CD4-positive, alpha-beta T cell treated with Interleukin-15 for 1 hour (primary cell): ENCODE results near the gene CHST13.
A peak's percentile ranks its signal among the peaks of the same experiment; 100 is the strongest.
"Not testable (repeated sequence)": the region's sequence is repeated elsewhere in the genome, so short reads cannot be mapped to it uniquely, and the experiment has no call there.

ENCODE experiments used
- DNase-seq: peaks from one replicate; pipeline ENCODE4 v3.0.0-alpha.2; 2020

The CHST13 gene

DNA sequence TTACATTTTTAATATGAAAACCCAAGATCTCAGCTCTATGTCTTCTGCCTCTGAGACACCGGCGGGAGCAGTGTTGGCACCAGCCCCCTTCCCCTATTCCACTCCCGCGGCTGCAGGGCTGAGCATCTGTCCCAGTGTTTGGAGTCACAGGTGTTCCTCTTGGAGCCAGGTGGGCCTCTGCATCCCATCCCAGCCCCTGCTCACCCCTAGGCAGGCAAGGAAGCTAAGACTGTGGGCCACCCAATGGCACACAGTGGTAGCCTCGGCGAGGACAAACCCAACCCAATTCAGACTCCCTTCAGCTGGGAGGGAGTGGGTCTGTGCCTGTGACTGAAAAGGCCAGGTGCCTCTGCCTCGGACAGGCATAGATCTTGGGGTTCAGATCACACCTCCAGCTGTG, 3.1 kb downstream of the CHST13 start:
- peak; percentile 7 for DNase-seq

DNA sequence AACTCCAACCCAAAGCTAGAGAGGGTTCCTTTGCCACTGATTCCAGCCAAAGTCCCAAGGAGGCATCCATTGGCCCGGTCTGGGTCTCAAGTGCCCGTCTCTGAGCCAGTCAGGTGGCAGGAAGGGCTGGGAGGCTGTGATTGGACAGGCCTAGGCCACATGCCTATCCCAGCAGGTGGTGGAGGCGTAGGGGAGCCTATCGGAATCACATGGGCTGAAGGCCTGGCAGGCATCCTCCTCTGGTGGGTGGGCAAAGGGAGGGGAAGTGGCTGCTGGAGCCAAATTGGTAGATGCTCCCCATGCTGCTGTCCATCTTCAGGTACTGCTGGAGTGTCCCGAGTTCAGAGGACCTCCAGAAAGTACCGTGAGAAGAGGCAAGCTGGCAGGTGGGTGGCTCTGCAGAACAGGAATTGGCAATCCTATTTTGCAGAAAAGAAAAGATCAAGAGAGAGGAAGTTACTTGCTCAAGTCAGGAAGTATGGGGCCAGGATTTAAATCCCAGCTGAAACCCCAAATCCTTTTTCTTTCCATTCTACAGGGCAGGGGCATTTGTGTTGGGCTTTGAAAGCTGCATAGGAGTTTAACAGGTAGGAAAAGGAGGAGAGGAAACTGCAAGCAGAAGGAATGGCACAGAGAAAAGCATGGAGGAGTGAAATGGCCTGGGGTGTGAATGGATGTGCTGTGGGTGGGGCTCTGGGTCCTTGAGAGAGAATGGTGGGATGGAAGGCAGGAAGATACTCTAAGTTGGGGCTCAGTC, 3.7 kb downstream of the CHST13 start:
- DNase-seq: peak; percentile 17

DNA sequence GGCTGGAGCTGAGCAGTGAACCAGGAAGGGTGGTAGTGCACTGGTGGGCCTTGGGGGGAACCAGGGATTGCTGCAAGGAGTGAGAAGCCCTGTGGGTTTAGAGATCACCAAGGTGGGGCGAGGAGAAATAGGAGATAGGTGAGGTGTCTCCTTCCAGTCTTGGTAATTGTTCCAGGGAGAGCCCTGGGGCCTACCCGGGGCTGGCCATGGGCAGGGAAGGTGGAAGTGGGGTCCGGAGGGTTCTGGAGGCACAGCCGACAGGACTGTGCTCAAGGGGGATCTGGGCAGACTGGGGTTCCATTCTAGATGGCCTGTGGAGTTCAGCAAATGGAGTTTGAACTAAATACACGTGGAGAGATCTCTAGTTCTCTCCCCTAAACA, 4.5 kb downstream of the CHST13 start:
- peak; percentile 9 for DNase-seq

DNA sequence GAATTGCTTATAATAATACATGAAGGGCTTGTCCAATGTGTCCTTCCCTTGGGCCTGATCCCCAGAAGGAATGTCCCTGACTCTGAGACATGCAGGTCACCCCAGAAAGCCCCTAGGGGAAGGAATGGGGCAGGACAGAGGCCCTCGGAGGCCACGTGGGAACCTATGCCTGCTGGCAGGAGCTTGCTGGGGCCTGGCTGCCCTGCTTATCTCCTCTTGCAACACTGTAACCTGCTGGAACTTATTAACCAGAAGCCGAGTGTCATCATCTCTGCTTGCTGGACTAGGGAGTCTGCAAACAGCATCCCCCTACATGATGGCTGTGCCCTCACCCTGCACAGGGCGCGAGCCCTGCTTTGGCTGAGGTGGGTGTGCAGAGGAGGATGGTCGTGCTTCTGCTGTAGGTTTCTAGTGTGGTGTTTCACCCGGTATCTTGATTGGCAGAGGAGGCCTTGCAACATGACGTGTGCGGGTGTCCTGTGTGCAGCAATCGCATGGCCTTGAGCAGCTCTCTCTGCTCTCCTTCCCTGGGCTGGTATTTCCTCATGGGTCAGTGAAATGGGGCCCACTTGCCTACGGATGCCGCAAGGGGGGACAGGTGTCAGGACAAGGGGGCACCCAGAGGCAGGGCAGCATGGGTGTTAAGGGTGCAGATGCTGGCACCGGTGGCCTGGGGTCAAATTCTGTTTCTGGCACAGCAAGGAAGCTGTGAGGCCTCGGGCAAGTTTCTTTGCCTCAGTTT, 5.0 kb downstream of the CHST13 start:
- peak; percentile 19 for DNase-seq

DNA sequence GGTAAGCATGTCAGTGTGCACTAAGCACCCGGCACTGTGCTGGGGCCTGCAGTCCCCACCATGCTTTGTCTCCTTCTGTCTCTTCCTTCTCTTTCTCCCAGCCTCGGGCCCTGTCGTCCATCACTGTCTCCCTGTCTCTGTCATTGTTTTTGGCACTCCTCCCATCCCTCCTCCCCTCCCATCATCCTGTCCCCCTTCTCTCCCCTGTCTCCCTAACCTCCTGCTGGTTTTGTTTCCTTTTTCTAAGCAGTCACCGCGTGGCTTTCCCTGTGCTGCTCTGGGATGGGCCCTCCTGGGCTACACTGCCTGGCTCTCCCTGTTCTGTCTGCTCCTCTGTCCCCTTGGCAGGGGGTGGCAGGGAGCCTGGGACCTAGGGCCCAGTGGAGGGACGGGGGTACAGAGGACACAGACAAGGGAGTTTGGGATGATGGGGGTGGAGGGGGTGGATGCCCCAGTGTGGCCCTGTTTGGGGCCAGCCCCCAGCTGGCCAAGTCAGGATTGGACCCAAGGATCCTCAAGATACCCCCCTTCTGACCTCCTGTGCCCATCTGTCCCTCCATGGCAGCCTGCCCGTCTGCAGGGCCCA, 5.7 kb downstream of the CHST13 start:
- no peak for DNase-seq

DNA sequence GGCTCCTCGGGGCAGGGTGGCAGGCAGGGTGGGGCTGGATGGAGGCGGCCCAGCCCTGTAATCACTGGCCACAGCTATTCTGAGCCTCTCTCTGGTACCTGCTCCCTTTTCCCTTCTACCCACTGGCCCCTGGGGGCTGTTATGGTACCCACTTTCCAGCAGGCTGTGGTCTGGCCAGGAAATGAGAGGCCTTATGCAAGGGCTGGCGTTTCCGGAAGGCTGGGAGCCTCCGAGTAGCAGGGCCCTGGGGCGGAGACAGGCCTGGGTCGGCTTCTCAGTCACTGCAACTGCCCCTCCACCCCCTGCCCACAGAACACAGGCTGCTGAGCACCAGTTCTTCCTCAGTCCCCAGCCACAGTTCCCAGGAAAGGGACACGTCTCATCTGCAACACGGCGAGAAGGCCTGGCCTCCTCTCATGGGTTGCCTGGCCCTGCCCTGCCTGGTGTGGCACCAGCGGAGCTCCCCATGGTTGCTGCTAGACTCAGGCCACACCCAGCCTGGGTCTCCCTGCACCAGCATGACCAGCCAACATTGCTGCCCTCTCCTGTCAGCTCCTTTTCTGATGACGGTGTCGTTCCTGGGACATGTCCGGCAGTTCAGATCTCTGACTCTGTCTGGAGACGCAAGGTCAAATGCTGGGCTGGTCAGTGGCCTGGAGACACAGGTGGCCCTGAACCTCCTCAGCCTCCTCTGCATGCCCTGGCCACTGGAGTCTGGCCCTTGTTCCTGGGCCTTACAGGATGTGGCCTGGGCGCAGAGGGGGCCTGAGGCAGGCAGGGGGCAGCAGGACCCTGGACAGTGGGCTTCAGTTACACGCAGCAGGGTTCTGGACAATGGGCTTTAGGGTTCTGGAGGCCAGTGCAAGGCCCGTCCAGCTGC, 6.5 kb downstream of the CHST13 start:
- DNase-seq: peak; percentile 44

DNA sequence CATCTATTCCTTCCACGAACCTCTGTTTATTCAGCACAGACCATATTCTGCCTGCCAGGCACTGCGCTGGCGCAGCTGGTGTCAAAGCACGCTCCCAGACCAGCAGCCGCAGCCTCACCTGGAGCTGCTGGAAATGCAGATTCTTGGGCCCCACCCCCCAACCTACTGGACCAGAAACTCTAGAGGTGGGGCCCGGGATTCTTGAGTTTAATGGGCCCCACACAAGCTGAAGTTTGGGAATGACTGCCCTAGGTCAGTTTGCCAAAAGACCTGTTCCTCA, 7.0 kb downstream of the CHST13 start:
- DNase-seq: no peak

DNA sequence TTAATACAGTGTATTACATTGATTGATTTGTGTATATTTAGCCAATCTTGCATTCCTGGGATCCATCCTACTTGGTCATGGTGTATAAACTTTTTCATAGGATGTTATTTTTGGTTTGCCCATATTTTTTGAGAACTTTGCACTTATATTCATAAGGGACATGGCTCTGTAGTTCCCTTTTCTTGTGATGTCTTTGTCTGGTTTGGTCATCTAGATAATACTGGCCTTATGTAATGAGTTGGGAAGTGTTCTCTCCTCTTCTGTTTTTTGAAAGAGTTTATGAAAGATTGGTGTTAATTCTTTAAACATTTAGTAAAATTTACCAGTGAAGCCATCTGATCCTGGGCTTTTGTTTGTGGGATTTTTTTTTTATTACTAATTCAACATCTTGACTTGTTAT, 9.6 kb downstream of the CHST13 start:
- DNase-seq: no peak

DNA sequence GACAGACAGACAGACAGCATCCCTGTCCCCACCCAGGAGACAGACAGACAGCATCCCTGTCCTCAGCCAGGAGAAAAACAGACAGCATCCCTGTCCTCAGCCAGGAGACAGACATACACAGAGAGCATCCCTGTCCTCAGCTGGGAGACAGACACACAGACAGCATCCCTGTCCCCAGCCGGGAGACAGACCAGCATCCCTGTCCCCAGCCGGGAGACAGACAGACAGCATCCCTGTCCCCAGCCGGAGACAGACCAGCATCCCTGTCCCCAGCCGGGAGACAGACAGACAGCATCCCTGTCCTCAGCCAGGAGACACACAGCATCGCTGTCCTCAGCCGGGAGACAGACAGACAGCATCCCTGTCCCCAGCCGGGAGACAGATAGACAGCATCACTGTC, 10.8 kb downstream of the CHST13 start:
- not testable (repeated sequence) for DNase-seq

DNA sequence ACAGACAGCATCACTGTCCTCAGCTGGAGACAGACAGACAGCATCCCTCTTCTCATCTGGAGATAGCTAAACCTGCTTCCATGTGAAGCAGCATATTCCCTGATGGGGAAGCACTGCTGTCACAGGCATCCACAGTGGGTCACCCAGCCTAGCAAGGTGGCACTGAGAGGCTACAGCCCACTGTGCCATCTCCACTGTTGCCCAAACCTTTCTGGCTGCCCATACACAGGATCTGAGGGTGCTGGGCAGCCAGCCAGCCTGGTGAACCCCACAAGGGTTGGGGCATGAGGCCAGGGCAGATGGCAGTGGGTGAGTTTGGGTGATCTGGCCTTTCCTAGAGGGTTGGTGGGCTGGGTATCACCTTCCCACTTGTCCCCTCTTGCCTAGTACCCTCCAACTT, 11.7 kb downstream of the CHST13 start:
- DNase-seq: peak; percentile 1

DNA sequence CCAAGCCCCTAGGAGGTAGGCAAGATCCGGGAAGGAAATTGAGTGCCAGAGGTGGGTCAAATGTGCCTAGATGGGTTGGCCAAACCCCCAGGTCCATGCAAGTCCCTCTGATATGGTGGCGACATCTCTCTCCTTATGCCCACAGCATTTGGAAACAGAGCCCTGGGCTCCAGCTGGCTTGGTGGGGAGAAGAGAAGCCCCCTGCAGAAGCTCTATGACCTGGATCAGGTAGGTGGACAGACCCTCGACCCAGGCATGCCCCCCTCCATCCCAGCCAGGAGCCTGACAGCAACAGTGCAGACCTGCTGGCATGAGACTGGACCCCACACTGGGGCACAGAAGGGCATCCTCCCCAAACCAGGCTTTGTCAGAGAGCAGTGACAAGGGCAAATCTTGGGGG, 12.2 kb downstream of the CHST13 start:
- peak; percentile 10 for DNase-seq

DNA sequence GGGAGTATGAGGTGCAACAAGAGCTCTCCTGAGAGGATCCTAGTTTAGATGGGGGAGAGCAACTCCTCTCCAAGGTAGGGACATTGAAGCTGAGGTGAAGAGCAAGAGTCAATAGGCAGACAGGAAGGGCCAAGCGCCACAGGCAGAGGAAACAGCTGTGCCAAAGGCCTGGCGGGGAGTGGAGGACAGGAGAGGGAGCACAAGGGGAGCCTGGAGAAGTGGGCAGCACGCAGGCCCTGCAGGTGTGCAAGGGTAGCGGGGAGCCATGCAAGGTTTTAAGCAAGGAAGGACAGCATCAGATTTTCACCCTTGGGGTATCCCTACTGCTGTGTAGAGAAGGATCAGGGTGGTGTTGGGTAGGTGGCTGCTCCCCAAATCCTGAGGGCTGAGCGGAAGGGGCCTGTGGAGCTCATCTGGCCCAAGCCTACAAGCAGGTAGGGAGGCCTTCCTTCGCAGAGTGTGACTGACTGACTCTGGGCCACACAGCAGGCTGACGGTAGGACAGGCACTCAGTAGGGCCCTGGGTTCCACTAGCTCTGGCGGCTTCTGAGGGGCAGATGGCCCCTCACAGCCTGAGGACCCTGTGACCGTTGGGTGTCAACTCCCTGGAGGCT, 13.3 kb downstream of the CHST13 start:
- peak; percentile 9 for DNase-seq

DNA sequence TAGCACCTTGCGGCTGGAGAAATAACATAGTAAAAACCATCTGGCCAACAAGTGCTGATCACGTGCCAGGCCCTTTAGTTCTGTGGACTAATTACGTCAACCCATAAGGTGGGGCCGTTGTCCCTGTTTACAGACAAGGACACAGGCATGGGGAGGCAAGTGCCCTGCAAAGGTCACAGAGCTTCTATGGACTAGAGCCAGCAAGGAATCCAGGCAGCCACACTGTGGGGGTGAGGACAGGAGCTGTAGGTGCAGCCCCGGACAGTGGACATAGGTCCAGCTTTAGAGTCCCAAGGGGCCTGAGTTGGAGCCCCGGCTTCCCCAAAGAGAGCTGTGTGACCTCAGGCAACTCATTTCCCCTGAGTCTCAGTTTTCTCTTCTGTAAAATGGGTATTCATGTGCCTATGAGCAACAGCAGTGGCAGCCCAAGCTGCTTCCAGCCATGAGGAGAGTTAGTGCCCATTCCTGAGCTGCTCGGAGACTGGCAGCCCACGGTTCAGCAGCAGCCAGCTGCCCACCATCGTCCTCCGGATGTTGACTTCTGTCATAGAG, 13.9 kb downstream of the CHST13 start:
- peak; percentile 7 for DNase-seq

DNA sequence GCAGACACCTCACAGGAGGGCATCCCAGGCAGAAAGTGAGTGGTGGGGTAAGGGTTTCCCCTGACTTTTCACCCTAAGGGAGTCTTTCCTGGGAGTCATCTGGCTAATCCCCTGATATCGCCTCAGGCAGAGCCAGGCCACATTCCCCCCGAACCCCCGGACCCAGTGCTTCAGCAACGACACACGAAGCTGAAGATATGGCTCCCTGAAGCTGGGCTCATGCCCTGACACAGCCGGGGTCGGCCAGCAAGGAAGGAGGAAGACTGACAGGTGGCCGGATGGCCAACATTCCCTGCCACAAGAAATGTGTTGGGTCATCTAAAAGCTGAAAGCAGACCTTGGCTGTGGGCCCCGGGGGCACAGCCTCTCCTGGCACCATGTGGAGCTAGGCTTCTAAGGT, 14.4 kb downstream of the CHST13 start:
- peak; percentile 15 for DNase-seq

DNA sequence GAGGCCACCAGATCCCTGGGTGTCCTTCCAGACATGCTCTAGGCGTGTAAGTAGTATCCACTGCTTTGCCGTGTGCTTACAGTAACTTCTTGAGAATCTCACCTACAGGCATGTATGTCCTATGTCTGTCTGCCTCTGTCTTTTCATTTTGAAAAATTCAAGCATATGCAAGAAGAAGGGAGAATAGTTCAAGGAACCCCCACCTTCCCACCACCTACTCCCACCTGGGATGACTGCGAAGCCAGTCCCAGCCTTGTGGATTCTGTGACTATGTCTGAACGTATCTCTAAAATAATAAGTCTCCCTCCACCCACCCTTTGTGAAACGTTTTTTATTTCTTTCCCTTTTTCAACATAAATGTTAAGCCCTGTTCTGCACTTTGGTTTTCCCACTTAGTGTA, 15.0 kb downstream of the CHST13 start:
- no peak for DNase-seq

DNA sequence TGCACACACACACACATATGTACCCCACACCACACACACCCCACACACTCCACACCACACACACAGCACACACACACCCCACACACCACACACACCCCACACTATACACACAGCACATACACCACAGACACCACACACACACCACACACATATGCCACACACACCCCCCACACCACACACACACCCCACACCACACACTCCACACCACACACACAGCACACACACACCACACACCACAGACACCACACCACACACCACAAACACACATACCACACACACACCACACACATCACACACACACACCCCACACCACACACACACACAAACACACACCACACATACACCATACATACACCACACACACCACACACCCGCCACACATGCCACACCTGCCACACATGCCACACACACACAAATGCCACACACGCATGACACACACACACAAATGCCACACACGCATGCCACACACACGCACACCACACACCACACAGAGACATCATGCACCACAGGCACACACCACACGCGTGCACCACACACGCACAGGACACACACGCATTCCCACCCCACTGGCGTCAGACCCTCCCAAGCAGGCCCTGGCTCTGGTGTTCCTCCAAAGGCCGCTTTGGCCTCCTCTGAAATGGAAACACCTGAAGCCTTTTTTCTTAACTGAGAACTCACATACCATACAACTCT, 15.7 kb downstream of the CHST13 start:
- peak; percentile 9 for DNase-seq

DNA sequence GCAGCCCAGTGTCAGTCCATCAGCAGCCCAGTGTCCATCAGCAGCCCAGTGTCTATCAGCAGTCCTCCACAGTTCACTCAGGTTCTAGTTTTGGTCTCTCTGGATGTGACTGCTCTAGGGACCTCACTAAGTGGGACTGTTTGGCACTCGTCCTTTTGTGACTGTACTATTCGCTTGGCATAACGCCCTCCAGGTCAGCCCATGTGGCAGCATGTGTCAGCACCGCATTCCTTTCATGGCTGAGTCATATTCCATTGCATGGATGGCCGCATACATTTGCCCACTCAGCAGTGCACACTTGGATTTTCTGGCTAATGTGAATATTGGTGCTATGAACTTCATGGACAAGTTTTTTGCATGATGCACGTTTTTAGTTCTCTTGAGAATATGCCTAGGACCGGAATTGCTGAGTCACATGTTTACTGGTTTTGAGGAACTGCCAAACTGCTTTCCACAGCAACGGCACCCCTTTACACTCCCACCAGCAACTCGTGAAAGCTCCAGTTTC, 16.4 kb downstream of the CHST13 start:
- DNase-seq: peak; percentile 39

DNA sequence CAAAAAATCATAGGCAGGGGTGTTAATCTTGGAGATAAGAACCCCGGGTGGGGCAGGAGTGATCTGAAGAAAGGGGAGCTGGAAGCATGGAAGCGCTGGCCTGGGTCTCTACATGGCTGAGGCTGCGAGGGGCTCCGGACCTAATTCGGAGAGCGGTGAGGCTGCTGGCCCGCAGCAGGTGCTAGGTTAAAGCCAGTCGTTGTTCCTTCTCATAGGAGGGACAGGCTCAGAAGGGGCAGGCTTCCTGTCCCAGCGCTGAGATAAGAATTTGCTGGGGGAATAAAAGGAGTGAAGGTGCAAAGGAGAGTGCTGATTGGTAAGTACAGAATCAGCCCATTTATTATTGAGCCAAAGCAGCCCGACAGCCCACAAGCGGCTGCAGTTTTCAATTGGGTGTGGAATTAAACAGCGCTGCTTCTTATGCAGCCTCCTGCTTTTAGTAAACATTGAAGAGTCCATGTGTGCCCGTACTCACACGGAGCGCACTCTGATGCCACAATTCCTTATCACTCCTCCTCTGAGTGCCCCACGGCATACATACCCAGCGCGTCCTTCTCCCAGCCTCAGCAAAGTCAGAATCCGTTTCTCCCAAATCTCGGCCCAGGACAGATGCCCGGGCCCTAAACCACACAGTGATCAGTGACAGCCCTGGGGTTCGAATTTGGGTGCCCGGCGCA, 17.1 kb downstream of the CHST13 start:
- peak; percentile 0 for DNase-seq

DNA sequence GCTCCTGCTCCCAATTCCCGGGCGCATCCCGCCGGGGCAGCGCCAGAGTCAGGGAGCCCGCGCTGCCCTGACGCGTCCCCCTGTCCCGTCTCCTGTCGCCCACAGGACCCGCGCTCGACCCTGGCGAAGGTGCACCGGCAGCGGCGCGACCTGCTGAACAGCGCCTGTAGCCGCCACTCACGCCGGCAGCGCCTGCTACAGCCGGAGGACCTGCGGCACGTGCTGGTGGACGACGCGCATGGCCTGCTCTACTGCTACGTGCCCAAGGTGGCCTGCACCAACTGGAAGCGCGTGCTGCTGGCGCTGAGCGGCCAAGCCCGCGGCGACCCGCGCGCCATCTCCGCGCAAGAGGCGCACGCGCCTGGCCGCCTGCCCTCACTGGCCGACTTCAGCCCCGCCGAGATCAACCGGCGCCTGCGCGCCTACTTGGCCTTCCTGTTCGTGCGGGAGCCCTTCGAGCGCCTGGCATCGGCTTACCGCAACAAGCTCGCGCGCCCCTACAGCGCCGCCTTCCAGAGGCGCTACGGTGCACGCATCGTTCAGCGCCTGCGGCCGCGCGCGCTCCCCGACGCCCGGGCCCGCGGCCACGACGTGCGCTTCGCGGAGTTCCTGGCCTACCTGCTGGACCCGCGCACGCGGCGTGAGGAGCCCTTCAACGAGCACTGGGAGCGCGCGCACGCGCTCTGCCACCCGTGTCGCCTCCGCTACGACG, 17.8 kb downstream of the CHST13 start:
- peak; percentile 12 for DNase-seq
